Colonic mucosa (tissue), 4 donors: ENCODE results near the gene SULT1A2. TPM values are rescaled to one million over a fixed set of nuclear protein-coding genes. Genes with fewer than 3 reads are reported as not detected.
"Not testable (repeated sequence)": the region's sequence is repeated elsewhere in the genome, so short reads cannot be mapped to it uniquely, and the experiment has no call there.

Experiments used
- DNase-seq: peaks from one replicate; pipeline ENCODE4 v3.0.0-alpha.2; 2020
- H3K27ac ChIP-seq: fragments of 200-600 bp; one replicate; pipeline ENCODE4 v1.8.0; 2021
- H3K27me3 ChIP-seq: fragments of 200-600 bp; one replicate; pipeline ENCODE4 v1.8.0; 2021
- H3K36me3 ChIP-seq: fragments of 200-600 bp; one replicate; pipeline ENCODE4 v1.8.0; 2021
- H3K4me1 ChIP-seq: fragments of 200-600 bp; one replicate; pipeline ENCODE4 v1.8.0; 2021; ENCODE audit warnings: mild to moderate bottlenecking
- H3K4me3 ChIP-seq: fragments of 200-600 bp; one replicate; pipeline ENCODE4 v1.8.0; 2021
- H3K9ac ChIP-seq, 2 donors: one replicate each; pipeline ENCODE4 v1.7.0; 2013; ENCODE audit warnings: control low read depth in 2 of 2, low read depth in 2 of 2, low read length in 2 of 2
- H3K9me3 ChIP-seq: fragments of 200-600 bp; one replicate; pipeline ENCODE4 v1.8.0; 2021
- CTCF ChIP-seq: fragments of 200-600 bp; IDR thresholded peaks from one replicate; pipeline ENCODE4 v1.8.0; 2022; ENCODE audit warnings: antibody characterized with exemption, mild to moderate bottlenecking
- intact Hi-C: fragments of 100-400 bp; cut with DNase I; formaldehyde crosslinking; loops from one replicate; pipeline ENCODE4 v1.14.1; 2022
- total RNA-seq, 2 donors: library from RNA; stranded (reverse); fragmentation: NEBNext Ultra II Directional in 1 of 2; extraction: Animal tissue kit (Norgen Biotek cat#: 25700) in 1 of 2; gene quantifications; one replicate each; pipeline ENCODE4 v1.2.1, GENCODE V29; 2021
- donor health status: healthy.
- donor health status: DM: no; HTN: no; CAD: no.
- donor health status: DM: no; HTN: no; CAD: no.

The SULT1A2 gene
- total RNA-seq, 2 donors from 2014 or later, result 7.6 to 12.6 TPM

GRCh38 chr16:28597692-28598261 is 927 bp upstream of the SULT1A2 start:
- TF ChIP-seq CTCF, result no peak
- peak overlapping the region in 1 of 2 donors; percentile 2 for H3K9ac ChIP-seq
- H3K36me3 ChIP-seq, result no peaks in the 10 kb centered on the region
- H3K4me1 ChIP-seq, result no peaks in the 10 kb centered on the region
- H3K27ac ChIP-seq, result no peak overlapping the region
- no peaks in the 10 kb centered on the region for H3K27me3 ChIP-seq
- peak; percentile 38 for DNase-seq
- intact Hi-C loops, result no loop called here
- H3K4me3 ChIP-seq, result no peak overlapping the region
- no peaks in the 10 kb centered on the region for H3K9me3 ChIP-seq

- H3K36me3 ChIP-seq, result no peaks in the 10 kb centered on the region
- no peaks in the 10 kb centered on the region for H3K9me3 ChIP-seq
- H3K27ac ChIP-seq, result no peak overlapping the region
- H3K9ac ChIP-seq, result peak overlapping the region in 1 of 2 donors; percentile 58
- H3K4me3 ChIP-seq, result no peak overlapping the region
- no peaks in the 10 kb centered on the region for H3K4me1 ChIP-seq
- TF ChIP-seq CTCF, result no peak
- H3K27me3 ChIP-seq, result no peaks in the 10 kb centered on the region
- intact Hi-C loops, result no loop called here
- no peak for DNase-seq
Measured at GRCh38 chr16:28596115-28596630, 677 bp downstream of the SULT1A2 start.

- H3K27me3 ChIP-seq, DNase-seq, H3K9me3 ChIP-seq, H3K27ac ChIP-seq, H3K36me3 ChIP-seq, intact Hi-C loops, H3K9ac ChIP-seq, H3K4me3 ChIP-seq, H3K4me1 ChIP-seq: not testable (repeated sequence)
Measured at GRCh38 chr16:28595451-28595850, 1.4 kb downstream of the SULT1A2 start.

- intact Hi-C loops, result no loop called here
- Histone ChIP-seq H3K27ac (no peak overlapping the region), H3K36me3 (no peaks in the 10 kb centered on the region), H3K27me3 (no peaks in the 10 kb centered on the region), H3K9ac (no peak overlapping the region), H3K4me1 (no peaks in the 10 kb centered on the region), H3K9me3 (no peaks in the 10 kb centered on the region), H3K4me3 (no peak overlapping the region)
- DNase-seq, result no peak
- no peak for TF ChIP-seq CTCF
Measured at GRCh38 chr16:28592979-28593553, 3.8 kb downstream of the SULT1A2 start.

GRCh38 chr16:28592511-28592910 is 4.3 kb downstream of the SULT1A2 start:
- H3K4me3 ChIP-seq, result no peak overlapping the region
- no peaks in the 10 kb centered on the region for H3K9me3 ChIP-seq
- intact Hi-C loops, result no loop called here
- H3K27ac ChIP-seq, result no peak overlapping the region
- no peak for DNase-seq
- H3K36me3 ChIP-seq, result no peaks in the 10 kb centered on the region
- TF ChIP-seq CTCF, result no peak
- no peaks in the 10 kb centered on the region for H3K4me1 ChIP-seq
- no peaks in the 10 kb centered on the region for H3K27me3 ChIP-seq
- no peak overlapping the region for H3K9ac ChIP-seq

GRCh38 chr16:28591355-28591754 is 5.5 kb downstream of the SULT1A2 start:
- H3K27me3 ChIP-seq, result no peaks in the 10 kb centered on the region
- no peak overlapping the region for H3K4me3 ChIP-seq
- H3K36me3 ChIP-seq, result no peaks in the 10 kb centered on the region
- TF ChIP-seq CTCF, result no peak
- DNase-seq, result no peak
- intact Hi-C loops, result no loop called here
- H3K4me1 ChIP-seq, result no peaks in the 10 kb centered on the region
- H3K9ac ChIP-seq, result no peak overlapping the region
- H3K9me3 ChIP-seq, result no peaks in the 10 kb centered on the region
- no peak overlapping the region for H3K27ac ChIP-seq
